H9 (cell line): Measurements from ENCODE around the gene NME8. TPM values are rescaled to one million over a fixed set of nuclear protein-coding genes. Genes with fewer than 3 reads are reported as not detected.

ENCODE experiments used
- DNase-seq: peaks from one replicate; pipeline ENCODE4 v3.0.0-alpha.2; 2017
- H2AFZ ChIP-seq: one replicate; pipeline ENCODE4 v1.6.1; 2013; ENCODE audit warnings: mild to moderate bottlenecking, low read length, control low read depth, moderate library complexity
- H2AK5ac ChIP-seq: 2 replicates; pipeline ENCODE4 v1.6.1; 2013; ENCODE audit warnings: low read length, control low read depth, mixed read lengths; ENCODE audit not compliant: insufficient read length
- H2BK120ac ChIP-seq: one replicate; pipeline ENCODE4 v1.6.1; 2013; ENCODE audit warnings: low read depth, mild to moderate bottlenecking, low read length, control low read depth, inconsistent platforms; ENCODE audit not compliant: poor library complexity, severe bottlenecking
- H2BK12ac ChIP-seq: 2 replicates; pipeline ENCODE4 v1.6.1; 2013; ENCODE audit warnings: low read length, control low read depth, mixed read lengths, low read depth; ENCODE audit not compliant: insufficient read length
- H2BK15ac ChIP-seq: 2 replicates; pipeline ENCODE4 v1.6.1; 2013; ENCODE audit warnings: low read depth, low read length, control low read depth
- H2BK20ac ChIP-seq: one replicate; pipeline ENCODE4 v1.6.1; 2013; ENCODE audit warnings: low read depth, mild to moderate bottlenecking, low read length, control low read depth, inconsistent platforms; ENCODE audit not compliant: poor library complexity, severe bottlenecking
- H2BK5ac ChIP-seq: 2 replicates; pipeline ENCODE4 v1.6.1; 2013; ENCODE audit warnings: low read length, control low read depth, mixed read lengths; ENCODE audit not compliant: insufficient read length
- H3K14ac ChIP-seq: 2 replicates; pipeline ENCODE4 v1.6.1; 2013; ENCODE audit warnings: low read length, control low read depth; ENCODE audit not compliant: insufficient read depth
- H3K18ac ChIP-seq: 2 replicates; pipeline ENCODE4 v1.6.1; 2013; ENCODE audit warnings: low read depth, mild to moderate bottlenecking, mixed read lengths, low read length, control low read depth; ENCODE audit not compliant: insufficient read length
- H3K23ac ChIP-seq: 2 replicates; pipeline ENCODE4 v1.6.1; 2013; ENCODE audit warnings: low read length, control low read depth, mixed read lengths, low read depth; ENCODE audit not compliant: insufficient read length
- H3K23me2 ChIP-seq: 2 replicates; pipeline ENCODE4 v1.6.1; 2013; ENCODE audit warnings: low read depth, mild to moderate bottlenecking, mixed read lengths, low read length, control low read depth; ENCODE audit not compliant: insufficient read length, poor library complexity, severe bottlenecking
- H3K27ac ChIP-seq: 2 replicates; pipeline ENCODE4 v1.5.1; 2013; ENCODE audit warnings: low read length, control low read depth, mixed read lengths, low read depth; ENCODE audit not compliant: insufficient read length
- H3K27me3 ChIP-seq: 2 replicates; pipeline ENCODE4 v1.6.1; 2013; ENCODE audit warnings: low read length, control low read depth, inconsistent platforms; ENCODE audit not compliant: insufficient read depth
- H3K4ac ChIP-seq: 2 replicates; pipeline ENCODE4 v1.6.1; 2013; ENCODE audit warnings: low read depth, mild to moderate bottlenecking, control low read depth, inconsistent platforms, low read length, moderate library complexity
- H3K4me1 ChIP-seq: 2 replicates; pipeline ENCODE4 v1.6.1; 2013; ENCODE audit warnings: low read length, control low read depth, inconsistent platforms; ENCODE audit not compliant: insufficient read depth
- H3K4me2 ChIP-seq: 2 replicates; pipeline ENCODE4 v1.6.1; 2013; ENCODE audit warnings: low read length, control low read depth, mixed read lengths; ENCODE audit not compliant: insufficient read length, insufficient read depth
- H3K56ac ChIP-seq: 2 replicates; pipeline ENCODE4 v1.6.1; 2013; ENCODE audit warnings: low read depth, mild to moderate bottlenecking, mixed read lengths, low read length, control low read depth; ENCODE audit not compliant: insufficient read length
- H3K79me1 ChIP-seq: 2 replicates; pipeline ENCODE4 v1.6.1; 2013; ENCODE audit warnings: low read depth, mild to moderate bottlenecking, moderate library complexity, low read length, control low read depth, inconsistent platforms; ENCODE audit not compliant: insufficient read depth, poor library complexity, severe bottlenecking
- H3K79me2 ChIP-seq: 2 replicates; pipeline ENCODE4 v1.6.1; 2013; ENCODE audit warnings: low read length, control low read depth, inconsistent platforms; ENCODE audit not compliant: insufficient read depth
- H3K9ac ChIP-seq: 2 replicates; pipeline ENCODE4 v1.6.1; 2013; ENCODE audit warnings: low read length, control low read depth, mixed read lengths; ENCODE audit not compliant: insufficient read length; ENCODE audit errors: extremely low read depth
- H3K9me3 ChIP-seq: one replicate; pipeline ENCODE4 v1.6.1; 2013; ENCODE audit warnings: low read depth, low read length, inconsistent platforms; ENCODE audit not compliant: control insufficient read depth
- H3T11ph ChIP-seq: one replicate; pipeline ENCODE4 v1.6.1; 2013; ENCODE audit warnings: mild to moderate bottlenecking, low read length, control low read depth, inconsistent platforms
- H4K20me1 ChIP-seq: one replicate; pipeline ENCODE4 v1.6.1; 2013; ENCODE audit not compliant: control insufficient read depth, insufficient read length, insufficient read depth
- H4K5ac ChIP-seq: 2 replicates; pipeline ENCODE4 v1.6.1; 2013; ENCODE audit warnings: low read depth, mild to moderate bottlenecking, mixed read lengths, low read length, control low read depth; ENCODE audit not compliant: insufficient read length
- H4K8ac ChIP-seq: replicated peaks from 2 replicates; pipeline ENCODE4 v1.6.1; 2013; ENCODE audit warnings: low read length, control low read depth, mixed read lengths, low read depth; ENCODE audit not compliant: insufficient read length
- H4K91ac ChIP-seq: 2 replicates; pipeline ENCODE4 v1.6.1; 2013; ENCODE audit warnings: low read depth, mild to moderate bottlenecking, moderate library complexity, mixed read lengths, low read length, control low read depth; ENCODE audit not compliant: insufficient read length
- H3K27ac Mint-ChIP-seq, 3 experiments: 2 replicates in 2 of 3; 3 replicates in 1 of 3; pipeline ENCODE4 v1.8.0; 2020 to 2021; ENCODE audit warnings: mixed read lengths in 3 of 3, mild to moderate bottlenecking in 1 of 3, moderate library complexity in 1 of 3
- H3K27me3 Mint-ChIP-seq: 2 replicates; pipeline ENCODE4 v1.8.0; 2021; ENCODE audit warnings: low read depth, mild to moderate bottlenecking, moderate library complexity, mixed read lengths
- H3K36me3 Mint-ChIP-seq, 3 experiments: 2 replicates in 2 of 3; 3 replicates in 1 of 3; pipeline ENCODE4 v1.8.0; 2020 to 2021; ENCODE audit warnings: low read depth in 3 of 3, mixed read lengths in 3 of 3; ENCODE audit not compliant: insufficient read depth in 1 of 3
- H3K4me1 Mint-ChIP-seq, 2 experiments: 2 replicates each; pipeline ENCODE4 v1.8.0; 2020; ENCODE audit warnings: mixed read lengths in 2 of 2
- H3K4me3 Mint-ChIP-seq, 2 experiments: 2 replicates in 1 of 2; 3 replicates in 1 of 2; pipeline ENCODE4 v1.8.0; 2020 to 2021; ENCODE audit warnings: mild to moderate bottlenecking in 2 of 2, mixed read lengths in 2 of 2, moderate library complexity in 1 of 2
- H3K9me3 Mint-ChIP-seq, 2 experiments: 2 replicates in 1 of 2; 3 replicates in 1 of 2; pipeline ENCODE4 v1.8.0; 2020; ENCODE audit warnings: mild to moderate bottlenecking in 2 of 2, mixed read lengths in 2 of 2, moderate library complexity in 1 of 2
- WGBS: extraction: QIAGEN DNeasy Blood & Tissue Kit; methylation state at CpG from one replicate; pipeline ENCODE4 v1.1.7; 2013; ENCODE audit warnings: missing lambda C conversion rate, low lambda C conversion rate, mixed read lengths; ENCODE audit not compliant: insufficient read length; ENCODE audit errors: extremely low coverage; 5-methylcytosine and 5-hydroxymethylcytosine counted together
- total RNA-seq: library from RNA; stranded (reverse); gene quantifications from 2 replicates; pipeline ENCODE4 v1.2.1, GENCODE V29; 2021
- TF ChIP-seq, protein P1 (sequence below): fragments of 200-600 bp; sonication (generic); conservative IDR thresholded peaks from 3 replicates; pipeline ENCODE4 v1.8.0; 2021; ENCODE audit warnings: antibody characterized with exemption, mild to moderate bottlenecking

The NME8 gene
- total RNA-seq, 1 experiment from 2014 or later, result 0.33 TPM

DNA sequence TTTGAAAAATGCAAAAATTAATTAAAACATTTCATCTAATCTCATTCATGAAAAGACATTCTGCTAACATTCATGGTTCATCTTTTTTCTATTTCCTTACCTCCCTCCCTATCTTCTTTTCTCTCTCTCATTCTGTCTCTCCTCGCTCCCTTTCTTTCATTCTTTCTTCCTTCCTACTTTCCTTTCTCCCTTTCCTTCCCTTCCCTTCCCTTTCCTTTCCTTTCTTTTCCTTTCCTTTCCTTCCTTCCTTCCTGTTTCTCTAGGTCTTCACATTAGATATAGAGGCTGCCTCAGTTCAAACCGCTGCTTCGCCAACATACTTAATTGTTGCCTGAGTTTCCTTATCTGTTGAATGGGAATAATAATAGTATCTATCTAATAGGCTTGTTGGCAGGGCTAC lies 46.3 kb downstream of the NME8 start:
- H4K5ac ChIP-seq, result no peak overlapping the region
- H2BK15ac ChIP-seq, result no peak overlapping the region
- H2BK5ac ChIP-seq, result no peak overlapping the region
- H2BK12ac ChIP-seq, result no peak overlapping the region
- H3K18ac ChIP-seq, result no peak overlapping the region
- H3K4ac ChIP-seq, result no peak overlapping the region
- H4K20me1 ChIP-seq, result no peaks in the 10 kb centered on the region
- H3K4me1 ChIP-seq, result no peaks in the 10 kb centered on the region
- H3K27me3 Mint-ChIP-seq, result no peaks in the 10 kb centered on the region; the same call in 1 of the 2 replicates
- H2AFZ ChIP-seq, result no peak overlapping the region
- no peak overlapping the region for H3K56ac ChIP-seq
- H3K23ac ChIP-seq, result no peak overlapping the region
- no peak overlapping the region for H4K91ac ChIP-seq
- no peaks in the 10 kb centered on the region for H3K27me3 ChIP-seq
- no peak overlapping the region for H2AK5ac ChIP-seq
- no peak overlapping the region for H2BK20ac ChIP-seq
- no peaks in the 10 kb centered on the region for H3K79me1 ChIP-seq
- H4K8ac ChIP-seq, result no peak overlapping the region
- H3T11ph ChIP-seq, result no peak overlapping the region
- whole genome bisulfite sequencing, result no CpG with 5 or more reads among the region's 3 CpGs
- H3K36me3 Mint-ChIP-seq, result no peaks in the 10 kb centered on the region
- H3K27ac Mint-ChIP-seq, result no peak overlapping the region
- no peak overlapping the region for H3K9ac ChIP-seq
- no peaks in the 10 kb centered on the region for H3K23me2 ChIP-seq
- H3K9me3 ChIP-seq, result no peaks in the 10 kb centered on the region
- H3K9me3 Mint-ChIP-seq, result peaks cover 0 to 2% of the 10 kb centered on the region in 2 experiments; a peak in 1 of 5 replicates
- no peak overlapping the region for H3K4me2 ChIP-seq
- TF ChIP-seq, protein P1, sequence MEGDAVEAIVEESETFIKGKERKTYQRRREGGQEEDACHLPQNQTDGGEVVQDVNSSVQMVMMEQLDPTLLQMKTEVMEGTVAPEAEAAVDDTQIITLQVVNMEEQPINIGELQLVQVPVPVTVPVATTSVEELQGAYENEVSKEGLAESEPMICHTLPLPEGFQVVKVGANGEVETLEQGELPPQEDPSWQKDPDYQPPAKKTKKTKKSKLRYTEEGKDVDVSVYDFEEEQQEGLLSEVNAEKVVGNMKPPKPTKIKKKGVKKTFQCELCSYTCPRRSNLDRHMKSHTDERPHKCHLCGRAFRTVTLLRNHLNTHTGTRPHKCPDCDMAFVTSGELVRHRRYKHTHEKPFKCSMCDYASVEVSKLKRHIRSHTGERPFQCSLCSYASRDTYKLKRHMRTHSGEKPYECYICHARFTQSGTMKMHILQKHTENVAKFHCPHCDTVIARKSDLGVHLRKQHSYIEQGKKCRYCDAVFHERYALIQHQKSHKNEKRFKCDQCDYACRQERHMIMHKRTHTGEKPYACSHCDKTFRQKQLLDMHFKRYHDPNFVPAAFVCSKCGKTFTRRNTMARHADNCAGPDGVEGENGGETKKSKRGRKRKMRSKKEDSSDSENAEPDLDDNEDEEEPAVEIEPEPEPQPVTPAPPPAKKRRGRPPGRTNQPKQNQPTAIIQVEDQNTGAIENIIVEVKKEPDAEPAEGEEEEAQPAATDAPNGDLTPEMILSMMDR, result no peak
- no peak overlapping the region for H3K14ac ChIP-seq
- no peak overlapping the region for H3K4me3 Mint-ChIP-seq
- H3K4me1 Mint-ChIP-seq, result no peaks in the 10 kb centered on the region
- no peaks in the 10 kb centered on the region for H3K79me2 ChIP-seq
- no peak overlapping the region for H3K27ac ChIP-seq
- no peak overlapping the region for H2BK120ac ChIP-seq
- no peak for DNase-seq
